ENCODE results near the gene SLC35F3. TPM values are rescaled to one million over a fixed set of nuclear protein-coding genes. Genes with fewer than 3 reads are reported as not detected.

SLC35F3 gene
- polyA plus RNA-seq, 1 of the 3 experiments (the other 2 are of a cell fraction), result 0.87 TPM

DNA sequence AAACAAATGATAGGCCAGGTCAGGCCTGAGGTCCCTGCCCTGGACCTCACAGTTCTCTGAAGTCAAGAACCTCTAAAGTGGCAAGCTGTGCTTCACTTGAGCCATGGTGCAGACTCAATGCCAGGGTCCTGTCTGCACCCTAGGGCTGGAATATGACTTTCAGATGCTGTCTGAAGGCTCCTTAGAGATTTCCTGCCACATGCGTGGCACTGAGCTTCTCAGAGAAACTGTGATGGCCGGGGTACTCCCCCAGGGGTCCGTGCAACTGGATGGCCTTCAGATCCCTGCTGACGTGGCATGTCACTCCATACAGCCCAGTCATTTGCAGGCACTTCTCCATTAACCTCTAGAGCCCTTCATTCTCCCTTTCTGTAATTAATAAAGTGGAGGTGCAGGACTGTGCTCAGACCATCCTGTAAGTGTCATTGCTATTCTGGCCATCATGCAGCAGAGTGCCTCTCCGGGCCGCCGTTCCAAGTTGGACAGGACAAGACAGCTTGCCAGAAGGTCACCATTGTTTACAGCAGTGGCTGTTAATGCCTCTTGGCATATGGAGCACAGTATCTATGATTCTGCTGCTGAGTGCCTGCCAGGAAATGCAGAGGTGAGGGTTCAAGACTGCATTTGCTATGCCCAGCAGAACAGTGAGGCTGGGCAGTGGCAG lies 263.7 kb downstream of the SLC35F3 start:
- ChIA-PET POLR2A (no interaction called here), CTCF (interaction anchor here (1.2 to 2.0 kb wide), 3 partner anchors 8 to 159 kb away, joined by 3 to 6 read pairs (median 3); no protein-coding TSS in a partner anchor)
- 71% methylated on average over 4 of the region's 7 CpGs for WGBS (ENCODE audit: low lambda C conversion rate)
- H4K20me1 ChIP-seq (ENCODE audit: insufficient read depth), result no peaks in the 10 kb centered on the region
- H3K9me3 ChIP-seq, result no peaks in the 10 kb centered on the region
- no peaks in the 10 kb centered on the region for H3K36me3 ChIP-seq (replicated peaks in 1 of 2; ENCODE audit: control insufficient read depth in 1 of 2, insufficient read depth in 2 of 2, low read length in 1 of 2)
- no peak overlapping the region for H2AFZ ChIP-seq (ENCODE audit: low read depth)
- no peak overlapping the region for H3K4me2 ChIP-seq
- no peak for DNase-seq
- no peak overlapping the region for H3K9ac ChIP-seq
- TF ChIP-seq SIN3A (IDR thresholded peaks at IDR 0.05; ENCODE audit: borderline replicate concordance, low read depth, low read length) (no peak), TAF1 (IDR thresholded peaks at IDR 0.05; ENCODE audit: borderline replicate concordance, low read depth, low read length) (no peak), TCF12 (IDR thresholded peaks at IDR 0.05) (no peak), EP300 (IDR thresholded peaks at IDR 0.05; ENCODE audit: borderline replicate concordance in 1 of 2, low read depth in 1 of 2, low read length in 1 of 2) (no peak), RCOR1 (IDR thresholded peaks at IDR 0.05; ENCODE audit: low read length) (no peak), FOXM1 (IDR thresholded peaks at IDR 0.05; ENCODE audit: low read depth) (no peak), MXI1 (IDR thresholded peaks at IDR 0.05; ENCODE audit: low read depth, low read length) (no peak), ELF1 (IDR thresholded peaks at IDR 0.05) (no peak), POLR2AphosphoS5 (IDR thresholded peaks at IDR 0.05; ENCODE audit: low read depth, low read length) (no peak)
- TF ChIP-seq, protein P1, sequence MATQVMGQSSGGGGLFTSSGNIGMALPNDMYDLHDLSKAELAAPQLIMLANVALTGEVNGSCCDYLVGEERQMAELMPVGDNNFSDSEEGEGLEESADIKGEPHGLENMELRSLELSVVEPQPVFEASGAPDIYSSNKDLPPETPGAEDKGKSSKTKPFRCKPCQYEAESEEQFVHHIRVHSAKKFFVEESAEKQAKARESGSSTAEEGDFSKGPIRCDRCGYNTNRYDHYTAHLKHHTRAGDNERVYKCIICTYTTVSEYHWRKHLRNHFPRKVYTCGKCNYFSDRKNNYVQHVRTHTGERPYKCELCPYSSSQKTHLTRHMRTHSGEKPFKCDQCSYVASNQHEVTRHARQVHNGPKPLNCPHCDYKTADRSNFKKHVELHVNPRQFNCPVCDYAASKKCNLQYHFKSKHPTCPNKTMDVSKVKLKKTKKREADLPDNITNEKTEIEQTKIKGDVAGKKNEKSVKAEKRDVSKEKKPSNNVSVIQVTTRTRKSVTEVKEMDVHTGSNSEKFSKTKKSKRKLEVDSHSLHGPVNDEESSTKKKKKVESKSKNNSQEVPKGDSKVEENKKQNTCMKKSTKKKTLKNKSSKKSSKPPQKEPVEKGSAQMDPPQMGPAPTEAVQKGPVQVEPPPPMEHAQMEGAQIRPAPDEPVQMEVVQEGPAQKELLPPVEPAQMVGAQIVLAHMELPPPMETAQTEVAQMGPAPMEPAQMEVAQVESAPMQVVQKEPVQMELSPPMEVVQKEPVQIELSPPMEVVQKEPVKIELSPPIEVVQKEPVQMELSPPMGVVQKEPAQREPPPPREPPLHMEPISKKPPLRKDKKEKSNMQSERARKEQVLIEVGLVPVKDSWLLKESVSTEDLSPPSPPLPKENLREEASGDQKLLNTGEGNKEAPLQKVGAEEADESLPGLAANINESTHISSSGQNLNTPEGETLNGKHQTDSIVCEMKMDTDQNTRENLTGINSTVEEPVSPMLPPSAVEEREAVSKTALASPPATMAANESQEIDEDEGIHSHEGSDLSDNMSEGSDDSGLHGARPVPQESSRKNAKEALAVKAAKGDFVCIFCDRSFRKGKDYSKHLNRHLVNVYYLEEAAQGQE (IDR thresholded peaks at IDR 0.05; ENCODE audit: low read depth, low read length), result no peak
- TF ChIP-seq, protein P2, sequence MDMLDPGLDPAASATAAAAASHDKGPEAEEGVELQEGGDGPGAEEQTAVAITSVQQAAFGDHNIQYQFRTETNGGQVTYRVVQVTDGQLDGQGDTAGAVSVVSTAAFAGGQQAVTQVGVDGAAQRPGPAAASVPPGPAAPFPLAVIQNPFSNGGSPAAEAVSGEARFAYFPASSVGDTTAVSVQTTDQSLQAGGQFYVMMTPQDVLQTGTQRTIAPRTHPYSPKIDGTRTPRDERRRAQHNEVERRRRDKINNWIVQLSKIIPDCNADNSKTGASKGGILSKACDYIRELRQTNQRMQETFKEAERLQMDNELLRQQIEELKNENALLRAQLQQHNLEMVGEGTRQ (IDR thresholded peaks at IDR 0.05; ENCODE audit: borderline replicate concordance, low read depth, low read length), result no peak
- TF ChIP-seq, protein P3, sequence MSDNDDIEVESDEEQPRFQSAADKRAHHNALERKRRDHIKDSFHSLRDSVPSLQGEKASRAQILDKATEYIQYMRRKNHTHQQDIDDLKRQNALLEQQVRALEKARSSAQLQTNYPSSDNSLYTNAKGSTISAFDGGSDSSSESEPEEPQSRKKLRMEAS (IDR thresholded peaks at IDR 0.05; ENCODE audit: low read depth), result no peak
- H3K27ac ChIP-seq (ENCODE audit: low read depth in 2 of 2, low read length in 1 of 2), result no peak overlapping the region
- no peak overlapping the region for H3K4me3 ChIP-seq (ENCODE audit: low read depth in 2 of 2, low read length in 1 of 2)
- no peaks in the 10 kb centered on the region for H3K9me2 ChIP-seq
- H3K79me2 ChIP-seq (ENCODE audit: insufficient read depth), result no peaks in the 10 kb centered on the region
- no peaks in the 10 kb centered on the region for H3F3A ChIP-seq (replicated peaks; ENCODE audit: insufficient read depth)
- no peaks in the 10 kb centered on the region; the same call in 1 of the 2 replicates for H3K27me3 ChIP-seq (ENCODE audit: insufficient read depth)
- H3K4me1 ChIP-seq (ENCODE audit: control insufficient read depth in 1 of 2, insufficient read depth in 2 of 2, low read depth in 1 of 2, low read length in 1 of 2), result no peaks in the 10 kb centered on the region

Measured in SK-N-SH (cell line).